ENCODE results near the gene PICK1. TPM values are rescaled to one million over a fixed set of nuclear protein-coding genes. Genes with fewer than 3 reads are reported as not detected.

PICK1 gene
- total and polyA plus RNA-seq, 2 donors (not counting 3 experiments of a cell fraction or from before 2014, with no cell fraction given), result 18.0 to 20.8 TPM

GRCh38 chr22:38038890-38039812, 18.1 kb upstream of the PICK1 start:
- Histone ChIP-seq H3K4me2 (ENCODE audit: insufficient read depth, low read length) (no peak overlapping the region), H4K20me1 (replicated peaks; ENCODE audit: control insufficient read depth, extremely low read depth, insufficient read depth, low read length) (no peaks in the 10 kb centered on the region), H3K4me1 (ENCODE audit: control insufficient read depth, extremely low read depth, insufficient read depth, low read length) (peaks cover 7% of the 10 kb centered on the region), H3K9me1 (replicated peaks; ENCODE audit: control insufficient read depth, extremely low read depth, insufficient read depth, low read length) (no peaks in the 10 kb centered on the region), H3K4me3 (replicated peaks in 1 of 3; ENCODE audit: insufficient read depth in 1 of 3, low read depth in 1 of 3, low read length in 3 of 3) (no peak overlapping the region), H2AFZ (ENCODE audit: low read depth, low read length) (no peak overlapping the region), H3K27ac (ENCODE audit: insufficient read depth, low read depth, low read length) (no peak overlapping the region), H3K9me3 (replicated peaks; ENCODE audit: control insufficient read depth, insufficient read depth, low read length) (no peaks in the 10 kb centered on the region), H3K36me3 (ENCODE audit: control insufficient read depth in 2 of 2, extremely low read depth in 1 of 2, insufficient read depth in 2 of 2, low read length in 2 of 2) (no peaks in the 10 kb centered on the region), H3K27me3 (ENCODE audit: control insufficient read depth in 2 of 2, insufficient read depth in 2 of 2, low read length in 2 of 2) (no peaks in the 10 kb centered on the region), H3K79me2 (ENCODE audit: control insufficient read depth, insufficient read depth, low read length) (no peaks in the 10 kb centered on the region), H3K9ac (replicated peaks; ENCODE audit: extremely low read depth, insufficient read depth, low read length) (no peak overlapping the region)
- TF ChIP-seq GATA2 (IDR thresholded peaks at IDR 0.05; ENCODE audit: insufficient read depth, insufficient read length, low read depth, low read length) (no peak), JUN (IDR thresholded peaks at IDR 0.05; ENCODE audit: borderline replicate concordance, insufficient read depth, insufficient read length, low read depth) (no peak), POLR2A (IDR thresholded peaks at IDR 0.05; ENCODE audit: low read depth, low read length) (no peak), MYC (IDR thresholded peaks at IDR 0.05; ENCODE audit: low read depth, low read length) (no peak), CTCF (IDR thresholded peaks at IDR 0.05; ENCODE audit: extremely low read depth in 1 of 2, insufficient read depth in 1 of 2, low read depth in 1 of 2, low read length in 2 of 2) (no peak), POLR2AphosphoS5 (IDR thresholded peaks at IDR 0.05; ENCODE audit: insufficient read depth, low read depth, low read length) (no peak), EZH2 (IDR thresholded peaks at IDR 0.05; ENCODE audit: borderline replicate concordance, low read depth, low read length, severe bottlenecking) (no peak), FOS (IDR thresholded peaks at IDR 0.05; ENCODE audit: borderline replicate concordance, insufficient read depth, low read length) (no peak), MAX (IDR thresholded peaks at IDR 0.05; ENCODE audit: insufficient read depth, insufficient read length) (no peak)
- FAIRE-seq (no peak), DNase-seq (ENCODE audit: low read depth, low spot score) (no peak)
- POLR2A ChIA-PET, result no interaction called here
- intact Hi-C loops (cut with micrococcal nuclease) (no loop called here), dilution Hi-C loops (cut with MboI; ENCODE audit: extremely low pct_ligation_motif_present, low sequenced_read_pairs) (no loop called here)
- CTCF ChIA-PET, result interaction anchor here (0.8 to 1.7 kb wide), 3 partner anchors 8 to 13 kb away, joined by 3 to 6 read pairs (median 3); no protein-coding TSS in a partner anchor
- BruUV-seq (replicated peaks), result no TSS peak
